A673 (cell line): ENCODE measurements around the gene SHISAL1.

Source experiments
- CTCF ChIP-seq: fragments of 300-800, 200-600 bp; sonication (generic); conservative IDR thresholded peaks from 2 replicates; pipeline ENCODE4 v1.5.1; 2017; ENCODE audit warnings: low read depth, mild to moderate bottlenecking, antibody characterized with exemption, low read length, moderate library complexity, mixed read lengths
- EZH2 ChIP-seq: fragments of 200-600 bp; sonication (generic); IDR thresholded peaks from 2 replicates; pipeline ENCODE4 v1.6.1; 2017; ENCODE audit warnings: borderline replicate concordance, low read depth, mild to moderate bottlenecking, mixed read lengths, antibody characterized with exemption, low read length; ENCODE audit not compliant: poor library complexity, severe bottlenecking

GRCh38 chr22:44271010-44271500 lies 41.7 kb downstream of the SHISAL1 start:
- TF ChIP-seq CTCF: no peak
- TF ChIP-seq EZH2: no peak
